Choroid plexus epithelial cell (primary cell): ENCODE measurements around the gene ZNF445.

Source experiments
- DNase-seq: peaks from one replicate; pipeline ENCODE4 v3.0.0-alpha.2; 2010; ENCODE audit warnings: low read depth
- H3K4me3 ChIP-seq: 2 replicates; pipeline ENCODE4 v1.5.1; 2011; ENCODE audit warnings: low read depth, mild to moderate bottlenecking, control low read depth, low read length, moderate library complexity
- CTCF ChIP-seq: conservative IDR thresholded peaks from 2 replicates; pipeline ENCODE4 v1.5.1; 2011; ENCODE audit warnings: low read depth, mild to moderate bottlenecking, control low read depth, inconsistent platforms, low read length, moderate library complexity

The ZNF445 gene

GRCh38 chr3:44444896-44445691 is 32.4 kb downstream of the ZNF445 start:
- H3K4me3 ChIP-seq = no peak overlapping the region

GRCh38 chr3:44444437-44444836 is 33.0 kb downstream of the ZNF445 start:
- no peak for TF ChIP-seq CTCF
- DNase-seq = no peak
- H3K4me3 ChIP-seq = no peak overlapping the region

More at GRCh38 chr3:44444896-44445691, 32.4 kb downstream of the ZNF445 start:
- TF ChIP-seq CTCF = no peak
- no peak for DNase-seq

- no peak overlapping the region for H3K4me3 ChIP-seq
- no peak for DNase-seq
- no peak for TF ChIP-seq CTCF
Measured at GRCh38 chr3:44442596-44443309, 34.7 kb downstream of the ZNF445 start.

GRCh38 chr3:44439499-44440295 is 37.8 kb downstream of the ZNF445 start:
- no peak for TF ChIP-seq CTCF
- peak overlapping the region; percentile 32 for H3K4me3 ChIP-seq
- DNase-seq = peak; percentile 96

- TF ChIP-seq CTCF = no peak
- no peak for DNase-seq
- no peak overlapping the region for H3K4me3 ChIP-seq
Measured at GRCh38 chr3:44437800-44438199, 39.7 kb downstream of the ZNF445 start.

- no peak for DNase-seq
- no peak for TF ChIP-seq CTCF
- H3K4me3 ChIP-seq = no peak overlapping the region
Measured at GRCh38 chr3:44436181-44436580, 41.3 kb downstream of the ZNF445 start.
